Gastroesophageal sphincter (tissue), 3 donors: Measurements from ENCODE around the gene OBSCN.

ENCODE experiments used
- POLR2A ChIP-seq, 2 donors: fragments of 450-650 bp; IDR thresholded peaks; one replicate each; pipeline ENCODE4 v1.6.1; 2017; ENCODE audit warnings: antibody characterized with exemption in 2 of 2, mild to moderate bottlenecking in 2 of 2, moderate library complexity in 1 of 2
- POLR2AphosphoS5 ChIP-seq: sonication (generic); formaldehyde crosslinking; IDR thresholded peaks from one replicate; pipeline ENCODE4 v1.6.1; 2017; ENCODE audit warnings: antibody characterized with exemption
- TF ChIP-seq, protein P1 (sequence below), 4 experiments: fragments of 200-600 bp in 2 of 4; fragments of 450-650 bp in 2 of 4; sonication (generic) in 1 of 4; IDR thresholded peaks; one replicate each; pipeline ENCODE4 v1.5.1; 2017 to 2019; ENCODE audit warnings: antibody characterized with exemption in 4 of 4, mild to moderate bottlenecking in 2 of 4, moderate library complexity in 2 of 4

DNA sequence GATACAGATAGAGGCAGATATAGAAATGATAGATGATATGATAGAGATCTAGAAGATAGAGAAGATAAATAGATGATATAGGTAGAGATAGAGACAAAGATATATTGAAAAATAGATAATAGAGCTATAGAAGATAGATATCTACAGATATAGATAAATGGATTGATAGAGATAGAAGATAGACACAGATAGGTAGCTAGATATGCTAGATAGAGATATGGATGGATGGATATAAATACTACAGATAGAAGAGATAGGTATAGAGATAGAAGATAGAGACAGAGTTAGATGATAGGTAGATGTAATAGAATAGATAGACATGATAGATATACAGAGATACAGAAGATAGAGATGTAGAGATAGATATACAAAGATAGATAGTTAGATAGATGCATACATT, 177.4 kb downstream of the OBSCN start:
- no peak for TF ChIP-seq POLR2A (IDR thresholded peaks at IDR 0.05)
- TF ChIP-seq, protein P1, sequence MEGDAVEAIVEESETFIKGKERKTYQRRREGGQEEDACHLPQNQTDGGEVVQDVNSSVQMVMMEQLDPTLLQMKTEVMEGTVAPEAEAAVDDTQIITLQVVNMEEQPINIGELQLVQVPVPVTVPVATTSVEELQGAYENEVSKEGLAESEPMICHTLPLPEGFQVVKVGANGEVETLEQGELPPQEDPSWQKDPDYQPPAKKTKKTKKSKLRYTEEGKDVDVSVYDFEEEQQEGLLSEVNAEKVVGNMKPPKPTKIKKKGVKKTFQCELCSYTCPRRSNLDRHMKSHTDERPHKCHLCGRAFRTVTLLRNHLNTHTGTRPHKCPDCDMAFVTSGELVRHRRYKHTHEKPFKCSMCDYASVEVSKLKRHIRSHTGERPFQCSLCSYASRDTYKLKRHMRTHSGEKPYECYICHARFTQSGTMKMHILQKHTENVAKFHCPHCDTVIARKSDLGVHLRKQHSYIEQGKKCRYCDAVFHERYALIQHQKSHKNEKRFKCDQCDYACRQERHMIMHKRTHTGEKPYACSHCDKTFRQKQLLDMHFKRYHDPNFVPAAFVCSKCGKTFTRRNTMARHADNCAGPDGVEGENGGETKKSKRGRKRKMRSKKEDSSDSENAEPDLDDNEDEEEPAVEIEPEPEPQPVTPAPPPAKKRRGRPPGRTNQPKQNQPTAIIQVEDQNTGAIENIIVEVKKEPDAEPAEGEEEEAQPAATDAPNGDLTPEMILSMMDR (IDR thresholded peaks at IDR 0.05) = no peak
- no peak for TF ChIP-seq POLR2AphosphoS5
